Measurements from ENCODE around the gene CCBE1. TPM values are rescaled to one million over a fixed set of nuclear protein-coding genes. Genes with fewer than 3 reads are reported as not detected.

CCBE1 gene
- total RNA-seq, 1 donor from 2014 or later: 6.4 TPM

DNA sequence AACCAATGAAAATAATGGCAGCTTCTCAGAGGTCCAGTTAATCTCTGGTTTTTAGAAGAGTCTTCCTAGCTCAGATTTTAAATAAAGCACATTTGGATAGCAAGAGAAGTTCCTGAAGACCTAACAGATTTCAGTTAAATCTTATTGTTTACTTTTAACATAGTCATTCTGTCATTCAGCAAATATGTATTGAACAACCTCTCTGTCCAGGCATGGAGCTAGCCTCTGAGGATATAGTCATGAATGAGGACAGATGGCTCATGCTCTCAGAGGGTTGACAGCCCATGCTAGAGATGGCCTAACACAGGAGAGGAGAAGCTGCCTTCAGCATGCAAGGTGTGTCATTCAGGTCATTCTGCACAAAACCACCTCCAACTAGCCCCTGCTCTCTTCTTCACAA is 6.2 kb downstream of the CCBE1 start:
- Histone ChIP-seq H3K27me3 (peaks cover 20% of the 10 kb centered on the region), H2AFZ (replicated peaks) (no peak overlapping the region), H3K4me2 (peak overlapping the region; percentile 31), H3K9me3 (ENCODE audit: low read depth) (no peaks in the 10 kb centered on the region), H3K4me3 (no peak overlapping the region), H3K36me3 (no peaks in the 10 kb centered on the region), H3K27ac (peak overlapping the region; percentile 88), H3F3A (ENCODE audit: low read depth) (peaks cover 34% of the 10 kb centered on the region), H3K79me2 (ENCODE audit: low read depth) (no peaks in the 10 kb centered on the region), H3K4me1 (peaks cover 36% of the 10 kb centered on the region), H4K20me1 (ENCODE audit: low read depth) (peaks cover 4% of the 10 kb centered on the region), H3K9ac (no peak overlapping the region)
- no peaks in the 10 kb centered on the region for H3K36me3 Mint-ChIP-seq
- TF ChIP-seq, protein P1, sequence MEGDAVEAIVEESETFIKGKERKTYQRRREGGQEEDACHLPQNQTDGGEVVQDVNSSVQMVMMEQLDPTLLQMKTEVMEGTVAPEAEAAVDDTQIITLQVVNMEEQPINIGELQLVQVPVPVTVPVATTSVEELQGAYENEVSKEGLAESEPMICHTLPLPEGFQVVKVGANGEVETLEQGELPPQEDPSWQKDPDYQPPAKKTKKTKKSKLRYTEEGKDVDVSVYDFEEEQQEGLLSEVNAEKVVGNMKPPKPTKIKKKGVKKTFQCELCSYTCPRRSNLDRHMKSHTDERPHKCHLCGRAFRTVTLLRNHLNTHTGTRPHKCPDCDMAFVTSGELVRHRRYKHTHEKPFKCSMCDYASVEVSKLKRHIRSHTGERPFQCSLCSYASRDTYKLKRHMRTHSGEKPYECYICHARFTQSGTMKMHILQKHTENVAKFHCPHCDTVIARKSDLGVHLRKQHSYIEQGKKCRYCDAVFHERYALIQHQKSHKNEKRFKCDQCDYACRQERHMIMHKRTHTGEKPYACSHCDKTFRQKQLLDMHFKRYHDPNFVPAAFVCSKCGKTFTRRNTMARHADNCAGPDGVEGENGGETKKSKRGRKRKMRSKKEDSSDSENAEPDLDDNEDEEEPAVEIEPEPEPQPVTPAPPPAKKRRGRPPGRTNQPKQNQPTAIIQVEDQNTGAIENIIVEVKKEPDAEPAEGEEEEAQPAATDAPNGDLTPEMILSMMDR (IDR thresholded peaks at IDR 0.05): no peak
- TF ChIP-seq EZH2 (IDR thresholded peaks at IDR 0.05): no peak
- H3K9me3 Mint-ChIP-seq: no peaks in the 10 kb centered on the region
- peaks cover 10% of the 10 kb centered on the region for H3K27me3 Mint-ChIP-seq (ENCODE audit: insufficient read depth, low read depth)
- H3K27ac Mint-ChIP-seq: no peak overlapping the region
- H3K4me1 Mint-ChIP-seq: peaks cover 36% of the 10 kb centered on the region
- H3K4me3 Mint-ChIP-seq: no peak overlapping the region
- DNase-seq (ENCODE audit: low spot score): no peak

DNA sequence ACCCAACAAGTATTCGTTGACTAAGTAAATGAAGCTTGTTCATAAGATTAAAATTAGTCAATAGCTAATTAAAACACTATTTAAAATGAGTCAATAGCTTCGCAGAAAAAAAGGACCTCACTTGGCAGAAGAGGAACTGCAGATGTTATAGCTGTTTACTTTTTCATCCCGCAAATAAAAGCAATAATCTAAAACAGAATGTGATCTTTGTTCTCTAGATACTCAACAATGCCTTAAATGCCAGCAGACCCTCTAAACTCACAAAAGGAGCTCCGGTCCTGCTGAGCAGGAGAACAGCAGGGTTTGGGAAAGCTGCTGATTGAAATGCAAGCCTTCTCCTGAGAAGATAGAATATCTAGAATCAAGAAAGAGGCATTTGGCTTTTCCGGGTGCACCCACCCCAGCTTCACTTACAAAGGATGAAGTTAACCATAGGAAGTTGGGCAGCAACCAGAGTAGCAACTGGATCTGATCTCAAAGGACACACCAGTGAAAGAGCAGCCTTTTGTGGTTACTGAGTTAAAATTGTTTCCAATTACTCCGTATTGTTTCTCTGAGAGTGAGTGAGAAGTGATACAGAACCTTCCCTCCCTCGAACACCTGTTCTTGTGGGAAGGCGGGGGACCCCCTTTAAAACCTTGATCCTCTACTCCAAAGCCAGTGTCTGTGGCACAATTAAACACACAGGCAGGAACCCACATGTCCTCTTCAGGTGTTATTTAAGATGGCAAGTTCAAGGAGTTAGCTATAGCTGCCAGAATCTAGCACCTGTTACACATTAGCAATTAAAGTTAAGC is 6.8 kb downstream of the CCBE1 start:
- H3K27ac ChIP-seq: peak overlapping the region; percentile 88
- Mint-ChIP-seq H3K27ac (peak overlapping the region; percentile 73), H3K4me1 (peaks cover 38% of the 10 kb centered on the region), H3K9me3 (no peaks in the 10 kb centered on the region), H3K4me3 (no peak overlapping the region), H3K27me3 (ENCODE audit: insufficient read depth, low read depth) (peaks cover 9% of the 10 kb centered on the region), H3K36me3 (no peaks in the 10 kb centered on the region)
- DNase-seq (ENCODE audit: low spot score): peak; percentile 77
- peaks cover 14% of the 10 kb centered on the region for H3K27me3 ChIP-seq
- H3K9me3 ChIP-seq (ENCODE audit: low read depth): no peaks in the 10 kb centered on the region
- H3K36me3 ChIP-seq: no peaks in the 10 kb centered on the region
- H2AFZ ChIP-seq (replicated peaks): no peak overlapping the region
- no peaks in the 10 kb centered on the region for H3K79me2 ChIP-seq (ENCODE audit: low read depth)
- H3F3A ChIP-seq (ENCODE audit: low read depth): peaks cover 30% of the 10 kb centered on the region
- peak overlapping the region; percentile 3 for H3K4me3 ChIP-seq
- peaks cover 35% of the 10 kb centered on the region for H3K4me1 ChIP-seq
- H3K9ac ChIP-seq: no peak overlapping the region
- TF ChIP-seq, protein P1 (IDR thresholded peaks at IDR 0.05): no peak
- peak; percentile 73 for TF ChIP-seq EZH2phosphoT487 (IDR thresholded peaks at IDR 0.05)
- peaks cover 2% of the 10 kb centered on the region for H4K20me1 ChIP-seq (ENCODE audit: low read depth)
- peak overlapping the region; percentile 31 for H3K4me2 ChIP-seq

DNA sequence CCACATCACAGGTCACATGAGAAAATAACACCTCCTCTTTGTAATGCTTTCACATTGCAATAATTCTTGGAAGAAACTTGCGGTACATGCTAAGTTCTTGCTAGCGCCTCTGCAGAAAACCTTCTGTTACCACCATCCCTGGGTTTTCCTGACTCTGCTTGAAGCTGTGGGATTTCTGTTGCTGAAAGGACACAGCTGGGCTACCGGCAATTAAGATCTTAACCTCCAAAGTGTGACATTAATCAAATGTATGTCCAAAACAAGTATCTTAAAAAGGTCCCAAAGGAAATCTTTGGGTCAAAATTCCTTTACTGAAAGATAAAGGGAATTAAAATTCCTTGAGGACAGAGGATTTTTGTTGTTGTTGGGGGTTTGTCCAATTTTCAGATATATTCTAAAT is 7.5 kb downstream of the CCBE1 start:
- H3K27me3 ChIP-seq: peaks cover 8% of the 10 kb centered on the region
- peak overlapping the region; percentile 3 for H3K4me3 ChIP-seq
- H3K4me2 ChIP-seq: peak overlapping the region; percentile 31
- H3F3A ChIP-seq (ENCODE audit: low read depth): peaks cover 25% of the 10 kb centered on the region
- Mint-ChIP-seq H3K27me3 (ENCODE audit: insufficient read depth, low read depth) (peaks cover 4% of the 10 kb centered on the region), H3K9me3 (no peaks in the 10 kb centered on the region), H3K27ac (no peak overlapping the region), H3K4me3 (no peak overlapping the region), H3K4me1 (peaks cover 39% of the 10 kb centered on the region), H3K36me3 (no peaks in the 10 kb centered on the region)
- H3K27ac ChIP-seq: peak overlapping the region; percentile 88
- no peak overlapping the region for H3K9ac ChIP-seq
- H3K9me3 ChIP-seq (ENCODE audit: low read depth): no peaks in the 10 kb centered on the region
- H3K4me1 ChIP-seq: peaks cover 35% of the 10 kb centered on the region
- no peaks in the 10 kb centered on the region for H3K36me3 ChIP-seq
- DNase-seq (ENCODE audit: low spot score): no peak
- TF ChIP-seq, protein P1 (IDR thresholded peaks at IDR 0.05): no peak
- TF ChIP-seq EZH2 (IDR thresholded peaks at IDR 0.05) (no peak), EZH2phosphoT487 (IDR thresholded peaks at IDR 0.05) (no peak)
- H2AFZ ChIP-seq (replicated peaks): no peak overlapping the region
- H3K79me2 ChIP-seq (ENCODE audit: low read depth): no peaks in the 10 kb centered on the region
- no peaks in the 10 kb centered on the region for H4K20me1 ChIP-seq (ENCODE audit: low read depth)

Measured in neural progenitor cell (in vitro differentiated cells).